ENCODE measurements around the gene ATP5MC2. TPM values are rescaled to one million over a fixed set of nuclear protein-coding genes. Genes with fewer than 3 reads are reported as not detected.
A peak's percentile ranks its signal among the peaks of the same experiment; 100 is the strongest.

The ATP5MC2 gene
- total RNA-seq, 3 donors from 2014 or later: 286 to 394 (median 306) TPM

- H3K27ac ChIP-seq: no peak overlapping the region
- H3K9me3 ChIP-seq: no peaks in the 10 kb centered on the region
- no peaks in the 10 kb centered on the region for H3K27me3 ChIP-seq
- intact Hi-C loops (cut with DNase I; ENCODE audit: low total_unique reads): no loop called here
- DNase-seq (ENCODE audit: low spot score in 2 of 2): no peak
- H3K4me1 ChIP-seq: no peaks in the 10 kb centered on the region
- TF ChIP-seq POLR2A (IDR thresholded peaks at IDR 0.05) (no peak), POLR2AphosphoS5 (IDR thresholded peaks at IDR 0.05) (no peak), CTCF (IDR thresholded peaks at IDR 0.05) (no peak)
- peaks cover 4% of the 10 kb centered on the region for H3K36me3 ChIP-seq
- H3K4me3 ChIP-seq: no peak overlapping the region
Observed at GRCh38 chr12:53709671-53710070, 33.8 kb upstream of the ATP5MC2 start.

- H3K27ac ChIP-seq: no peak overlapping the region
- H3K36me3 ChIP-seq: no peaks in the 10 kb centered on the region
- TF ChIP-seq CTCF (IDR thresholded peaks at IDR 0.05): no peak
- TF ChIP-seq POLR2AphosphoS5 (IDR thresholded peaks at IDR 0.05): no peak
- TF ChIP-seq POLR2A (IDR thresholded peaks at IDR 0.05): no peak
- no peak for DNase-seq (ENCODE audit: low spot score in 2 of 2)
- no peaks in the 10 kb centered on the region for H3K4me1 ChIP-seq
- intact Hi-C loops (cut with DNase I; ENCODE audit: low total_unique reads): no loop called here
- H3K27me3 ChIP-seq: peaks cover 0 to 10% of the 10 kb centered on the region in 2 donors
- H3K4me3 ChIP-seq: no peak overlapping the region
- H3K9me3 ChIP-seq: no peaks in the 10 kb centered on the region
Observed at GRCh38 chr12:53706080-53706479, 30.2 kb upstream of the ATP5MC2 start.

- Histone ChIP-seq H3K4me3 (no peak overlapping the region), H3K9me3 (no peaks in the 10 kb centered on the region), H3K36me3 (no peaks in the 10 kb centered on the region), H3K4me1 (no peaks in the 10 kb centered on the region), H3K27ac (no peak overlapping the region), H3K27me3 (peaks cover 0 to 22% of the 10 kb centered on the region in 2 donors)
- no peak for DNase-seq (ENCODE audit: low spot score in 2 of 2)
- TF ChIP-seq CTCF (IDR thresholded peaks at IDR 0.05) (no peak), POLR2AphosphoS5 (IDR thresholded peaks at IDR 0.05) (no peak), POLR2A (IDR thresholded peaks at IDR 0.05) (no peak)
- intact Hi-C loops (cut with DNase I; ENCODE audit: low total_unique reads): no loop called here
Observed at GRCh38 chr12:53703756-53704155, 27.9 kb upstream of the ATP5MC2 start.

- peak; percentile 76 to 82 for DNase-seq (ENCODE audit: low spot score in 2 of 2)
- peaks cover 0 to 34% of the 10 kb centered on the region in 2 donors for H3K27me3 ChIP-seq
- no peaks in the 10 kb centered on the region for H3K9me3 ChIP-seq
- TF ChIP-seq CTCF (IDR thresholded peaks at IDR 0.05): peak; percentile 62 to 91 (median 91)
- no peak for TF ChIP-seq POLR2AphosphoS5 (IDR thresholded peaks at IDR 0.05)
- H3K36me3 ChIP-seq: no peaks in the 10 kb centered on the region
- intact Hi-C loops (cut with DNase I; ENCODE audit: low total_unique reads): no loop called here
- no peak overlapping the region for H3K27ac ChIP-seq
- no peaks in the 10 kb centered on the region for H3K4me1 ChIP-seq
- H3K4me3 ChIP-seq: no peak overlapping the region
Observed at GRCh38 chr12:53701518-53702264, 25.8 kb upstream of the ATP5MC2 start.

- H3K27ac ChIP-seq: no peak overlapping the region
- peaks cover under 1 to 45% of the 10 kb centered on the region in 2 donors for H3K27me3 ChIP-seq
- no peaks in the 10 kb centered on the region for H3K36me3 ChIP-seq
- TF ChIP-seq POLR2A (IDR thresholded peaks at IDR 0.05) (no peak), CTCF (IDR thresholded peaks at IDR 0.05) (no peak), POLR2AphosphoS5 (IDR thresholded peaks at IDR 0.05) (no peak)
- H3K4me1 ChIP-seq: no peaks in the 10 kb centered on the region
- intact Hi-C loops (cut with DNase I; ENCODE audit: low total_unique reads): no loop called here
- no peaks in the 10 kb centered on the region for H3K9me3 ChIP-seq
- no peak for DNase-seq (ENCODE audit: low spot score in 2 of 2)
- no peak overlapping the region for H3K4me3 ChIP-seq
Observed at GRCh38 chr12:53700567-53700966, 24.7 kb upstream of the ATP5MC2 start.

Data from breast epithelium (tissue), 4 donors.